Activated naive CD8-positive, alpha-beta T cell (primary cell): ENCODE results near the gene LIME1.

Experiments used
- H3K27ac Mint-ChIP-seq: one replicate; pipeline ENCODE4 v1.8.0; 2021; ENCODE audit warnings: mixed read lengths
- H3K27me3 Mint-ChIP-seq: one replicate; pipeline ENCODE4 v1.8.0; 2021; ENCODE audit warnings: mixed read lengths
- H3K36me3 Mint-ChIP-seq: one replicate; pipeline ENCODE4 v1.8.0; 2021; ENCODE audit warnings: mixed read lengths
- H3K4me1 Mint-ChIP-seq: one replicate; pipeline ENCODE4 v1.8.0; 2021; ENCODE audit warnings: low read depth, mixed read lengths
- H3K4me3 Mint-ChIP-seq: one replicate; pipeline ENCODE4 v1.8.0; 2021; ENCODE audit warnings: mild to moderate bottlenecking, mixed read lengths
- H3K9me3 Mint-ChIP-seq: one replicate; pipeline ENCODE4 v1.8.0; 2021; ENCODE audit warnings: low read depth, mixed read lengths

The LIME1 gene

GRCh38 chr20:63702751-63703470 lies 33.6 kb upstream of the LIME1 start:
- peak overlapping the region; percentile 22 for H3K27ac Mint-ChIP-seq
- no peaks in the 10 kb centered on the region for H3K9me3 Mint-ChIP-seq
- no peaks in the 10 kb centered on the region for H3K27me3 Mint-ChIP-seq
- peaks cover 15% of the 10 kb centered on the region for H3K4me1 Mint-ChIP-seq
- H3K4me3 Mint-ChIP-seq: no peak overlapping the region
- H3K36me3 Mint-ChIP-seq: peaks cover 5% of the 10 kb centered on the region

DNA sequence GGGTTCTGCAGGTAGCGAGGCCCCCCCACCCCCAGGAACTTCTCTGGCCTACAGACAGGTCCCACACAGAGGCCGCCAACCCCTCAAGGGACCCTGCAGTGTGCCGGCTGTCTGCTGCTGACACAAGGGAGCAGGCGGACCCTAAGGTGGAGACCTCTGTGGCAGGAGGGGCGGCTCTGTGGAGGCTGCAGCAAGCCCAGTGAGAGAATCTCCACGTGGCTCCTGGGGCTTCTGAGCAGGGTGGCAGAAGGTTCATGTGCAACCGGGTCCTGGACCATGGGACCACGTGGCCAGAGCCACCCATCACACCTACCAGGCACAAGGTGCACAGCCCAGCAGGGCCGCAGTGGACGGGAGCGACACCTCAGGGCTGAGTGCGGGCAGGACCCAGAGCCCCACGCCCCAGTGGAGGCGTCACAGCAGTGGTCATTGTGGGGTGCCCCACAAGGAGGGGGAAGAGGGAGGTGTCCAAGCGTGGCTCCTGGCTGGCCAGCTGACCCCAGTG lies 32.9 kb upstream of the LIME1 start:
- Mint-ChIP-seq H3K27ac (no peak overlapping the region), H3K36me3 (peaks cover 5% of the 10 kb centered on the region), H3K4me1 (peaks cover 16% of the 10 kb centered on the region), H3K27me3 (no peaks in the 10 kb centered on the region), H3K9me3 (no peaks in the 10 kb centered on the region), H3K4me3 (no peak overlapping the region)

GRCh38 chr20:63703976-63704748 lies 32.3 kb upstream of the LIME1 start:
- Mint-ChIP-seq H3K27ac (no peak overlapping the region), H3K4me1 (peaks cover 21% of the 10 kb centered on the region), H3K9me3 (no peaks in the 10 kb centered on the region), H3K27me3 (no peaks in the 10 kb centered on the region), H3K36me3 (peaks cover 5% of the 10 kb centered on the region), H3K4me3 (no peak overlapping the region)

- Mint-ChIP-seq H3K4me1 (peaks cover 22% of the 10 kb centered on the region), H3K27ac (peak overlapping the region; percentile 58), H3K9me3 (no peaks in the 10 kb centered on the region), H3K4me3 (no peak overlapping the region), H3K36me3 (peaks cover 5% of the 10 kb centered on the region), H3K27me3 (no peaks in the 10 kb centered on the region)
Observed at GRCh38 chr20:63704749-63705117, 31.7 kb upstream of the LIME1 start.

- H3K4me1 Mint-ChIP-seq: peaks cover 26% of the 10 kb centered on the region
- no peaks in the 10 kb centered on the region for H3K9me3 Mint-ChIP-seq
- H3K27me3 Mint-ChIP-seq: no peaks in the 10 kb centered on the region
- H3K4me3 Mint-ChIP-seq: peak overlapping the region; percentile 38
- H3K27ac Mint-ChIP-seq: peak overlapping the region; percentile 86
- peaks cover 6% of the 10 kb centered on the region for H3K36me3 Mint-ChIP-seq
Observed at GRCh38 chr20:63705232-63706026, 31.0 kb upstream of the LIME1 start.

GRCh38 chr20:63706027-63706695 lies 30.3 kb upstream of the LIME1 start:
- Mint-ChIP-seq H3K27ac (peak overlapping the region; percentile 86), H3K4me3 (peak overlapping the region; percentile 95), H3K9me3 (no peaks in the 10 kb centered on the region), H3K27me3 (no peaks in the 10 kb centered on the region), H3K36me3 (peaks cover 8% of the 10 kb centered on the region), H3K4me1 (peaks cover 34% of the 10 kb centered on the region)

GRCh38 chr20:63706852-63707557 lies 29.5 kb upstream of the LIME1 start:
- peaks cover 37% of the 10 kb centered on the region for H3K4me1 Mint-ChIP-seq
- peak overlapping the region; percentile 95 for H3K4me3 Mint-ChIP-seq
- H3K27ac Mint-ChIP-seq: peak overlapping the region; percentile 86
- H3K36me3 Mint-ChIP-seq: peaks cover 11% of the 10 kb centered on the region
- no peaks in the 10 kb centered on the region for H3K27me3 Mint-ChIP-seq
- no peaks in the 10 kb centered on the region for H3K9me3 Mint-ChIP-seq

DNA sequence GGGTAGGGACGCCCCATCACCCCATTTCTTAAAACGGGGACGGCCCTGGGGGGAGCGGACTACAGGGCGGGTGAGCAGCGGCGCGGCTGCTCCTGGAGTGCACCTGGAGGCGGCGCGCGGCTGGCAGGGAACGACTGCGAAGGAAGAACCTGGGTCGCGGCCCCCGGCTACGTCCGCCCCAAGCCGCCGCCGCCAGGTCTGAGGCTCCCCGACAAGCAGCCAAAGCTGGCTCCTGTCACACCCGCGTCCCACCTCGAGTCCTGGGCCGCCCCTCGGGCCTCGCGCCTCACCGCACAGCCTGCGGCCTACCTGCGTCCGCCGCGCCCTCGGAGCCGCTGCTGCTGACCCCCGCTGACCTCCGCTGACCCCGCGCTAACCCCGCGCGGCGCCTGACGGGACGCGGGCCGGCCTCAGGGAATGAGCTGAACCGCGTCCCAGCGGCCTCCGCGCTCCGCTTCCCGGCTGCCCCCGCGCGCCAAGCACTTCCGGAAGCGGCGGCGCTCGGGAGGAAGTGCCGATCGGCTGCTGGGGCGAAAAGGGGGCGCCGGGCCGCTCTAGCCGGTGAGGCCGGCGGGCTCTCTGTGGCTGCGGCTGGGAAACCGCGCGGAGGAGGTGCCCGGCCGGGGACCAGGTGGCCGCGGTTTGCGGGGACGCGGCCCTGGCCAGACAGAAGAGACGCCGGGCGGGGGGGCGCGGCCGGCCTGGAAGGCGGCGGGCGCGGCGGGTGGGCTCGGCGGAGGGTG lies 28.7 kb upstream of the LIME1 start, which contains the start of the genes ARFRP1 and ZGPAT:
ARFRP1 (minus strand) TSS at position 419 of the 743 bp plus-strand sequence. CDS start 885 bp downstream, outside the sequence.
ZGPAT (plus strand) TSS at position 482 of the 743 bp plus-strand sequence. CDS start 542 bp downstream, outside the sequence.
- Mint-ChIP-seq H3K9me3 (no peaks in the 10 kb centered on the region), H3K4me3 (peak within 1 kb of the TSS; percentile 95), H3K27ac (peak within 1 kb of the TSS; percentile 86), H3K36me3 (peaks cover 15% of the 10 kb centered on the region), H3K4me1 (peaks cover 42% of the 10 kb centered on the region), H3K27me3 (no peaks in the 10 kb centered on the region)

DNA sequence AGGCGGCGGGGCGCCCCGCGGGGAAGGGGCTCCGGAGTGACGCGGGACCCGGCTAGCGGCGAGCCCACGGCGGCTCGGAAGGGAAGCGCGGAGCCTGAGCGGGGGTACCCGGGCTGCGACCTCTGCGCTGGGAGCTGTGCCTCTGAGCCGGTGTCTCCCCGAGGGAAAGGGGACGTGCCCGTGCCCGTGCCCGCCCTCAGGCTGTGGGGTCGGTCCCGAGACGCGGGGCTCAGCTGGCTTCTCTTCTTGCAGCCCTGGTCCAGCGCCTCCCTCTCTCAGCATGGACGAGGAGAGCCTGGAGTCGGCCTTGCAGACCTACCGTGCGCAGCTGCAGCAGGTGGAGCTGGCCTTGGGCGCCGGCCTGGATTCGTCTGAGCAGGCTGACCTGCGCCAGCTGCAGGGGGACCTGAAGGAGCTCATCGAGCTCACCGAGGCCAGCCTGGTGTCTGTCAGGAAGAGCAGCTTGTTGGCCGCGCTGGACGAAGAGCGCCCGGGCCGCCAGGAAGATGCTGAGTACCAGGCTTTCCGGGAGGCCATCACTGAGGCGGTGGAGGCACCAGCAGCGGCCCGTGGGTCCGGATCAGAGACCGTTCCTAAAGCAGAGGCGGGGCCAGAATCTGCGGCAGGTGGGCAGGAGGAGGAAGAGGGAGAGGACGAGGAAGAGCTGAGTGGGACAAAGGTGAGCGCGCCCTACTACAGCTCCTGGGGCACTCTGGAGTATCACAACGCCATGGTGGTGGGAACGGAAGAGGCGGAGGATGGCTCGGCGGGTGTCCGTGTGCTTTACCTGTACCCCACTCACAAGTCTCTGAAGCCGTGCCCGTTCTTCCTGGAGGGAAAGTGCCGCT lies 27.9 kb upstream of the LIME1 start:
- Mint-ChIP-seq H3K4me1 (peaks cover 44% of the 10 kb centered on the region), H3K27ac (peak overlapping the region; percentile 86), H3K27me3 (no peaks in the 10 kb centered on the region), H3K36me3 (peaks cover 15% of the 10 kb centered on the region), H3K4me3 (peak overlapping the region; percentile 84), H3K9me3 (no peaks in the 10 kb centered on the region)

DNA sequence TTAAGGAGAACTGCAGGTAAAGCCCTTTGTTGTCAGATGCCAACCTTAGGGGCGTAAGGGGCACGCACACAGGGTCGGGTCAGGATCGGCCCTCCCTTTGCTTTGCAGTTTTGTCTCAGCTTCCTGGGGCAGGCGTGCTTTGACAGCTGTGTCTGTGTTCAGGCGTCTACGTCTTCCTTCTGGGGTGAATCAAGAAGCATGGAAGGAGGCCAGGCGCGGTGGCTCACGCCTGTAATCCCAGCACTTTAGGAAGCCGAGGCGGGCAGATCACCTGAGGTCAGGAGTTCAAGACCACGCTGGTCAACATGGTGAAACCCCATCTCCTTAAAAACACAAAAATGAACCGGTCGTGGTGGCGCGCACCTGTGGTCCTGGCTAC lies 27.3 kb upstream of the LIME1 start:
- Mint-ChIP-seq H3K4me3 (peak overlapping the region; percentile 84), H3K27ac (peak overlapping the region; percentile 50), H3K4me1 (peaks cover 47% of the 10 kb centered on the region)

DNA sequence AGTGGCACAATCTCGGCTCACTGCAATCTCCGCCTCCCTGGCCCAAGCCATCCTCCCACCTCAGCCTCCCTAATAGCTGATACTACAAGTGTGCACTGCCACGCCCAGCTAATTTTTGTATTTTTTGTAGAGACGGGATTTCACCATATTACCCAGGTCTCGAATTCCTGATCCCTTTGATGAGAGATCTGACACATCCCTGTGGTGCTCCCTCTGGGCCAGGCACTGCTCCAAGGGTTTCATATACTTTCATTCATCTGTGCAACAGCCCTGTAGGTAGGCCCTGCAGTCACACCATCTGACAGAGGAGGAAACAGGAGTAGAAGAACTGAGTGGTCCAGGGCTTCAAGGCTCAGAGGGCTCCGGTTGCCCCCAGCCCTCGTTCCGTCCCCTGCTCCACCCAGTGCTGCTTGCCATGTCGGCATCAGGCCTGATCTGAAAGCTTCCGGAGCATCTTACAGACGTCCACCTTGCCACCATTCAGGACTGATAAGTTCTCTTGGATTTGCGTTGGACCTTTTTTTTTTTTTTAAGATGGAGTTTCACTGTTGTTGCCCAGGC lies 25.3 kb upstream of the LIME1 start:
- Mint-ChIP-seq H3K27ac (peak overlapping the region; percentile 77), H3K4me1 (peaks cover 52% of the 10 kb centered on the region), H3K27me3 (no peaks in the 10 kb centered on the region), H3K4me3 (peak overlapping the region; percentile 76), H3K9me3 (no peaks in the 10 kb centered on the region), H3K36me3 (peaks cover 24% of the 10 kb centered on the region)

More for the DNA sequence above, 27.3 kb upstream of the LIME1 start:
- peaks cover 17% of the 10 kb centered on the region for H3K36me3 Mint-ChIP-seq
- no peaks in the 10 kb centered on the region for H3K9me3 Mint-ChIP-seq
- H3K27me3 Mint-ChIP-seq: no peaks in the 10 kb centered on the region

DNA sequence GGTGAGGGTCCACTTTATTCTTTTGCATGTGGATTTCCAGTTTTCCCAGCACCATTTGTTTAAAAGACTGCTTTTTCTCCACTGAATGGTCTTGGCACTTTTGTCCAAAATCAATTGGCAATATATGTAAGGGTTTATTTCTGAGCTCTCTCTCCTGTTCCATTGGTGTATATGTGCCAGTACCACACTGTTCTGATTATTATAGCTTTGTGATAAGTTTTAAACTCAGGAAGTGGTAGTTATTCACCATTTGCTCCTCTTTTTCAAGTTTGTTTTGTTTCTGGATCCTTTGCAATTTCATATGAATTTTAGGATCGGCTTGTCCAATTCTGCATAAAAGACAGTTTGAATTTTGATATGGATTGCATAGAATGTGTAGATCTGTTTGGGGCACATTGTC lies 24.3 kb upstream of the LIME1 start:
- Mint-ChIP-seq H3K4me1 (peaks cover 50% of the 10 kb centered on the region), H3K4me3 (peak overlapping the region; percentile 53), H3K36me3 (peaks cover 24% of the 10 kb centered on the region), H3K27ac (no peak overlapping the region), H3K9me3 (no peaks in the 10 kb centered on the region), H3K27me3 (no peaks in the 10 kb centered on the region)
